Ishikawa (cell line): ENCODE results near the gene SOX6.

Source experiments
- EGR1 ChIP-seq: IDR thresholded peaks from 2 replicates; pipeline ENCODE4 v1.6.1; 2012
- EP300 ChIP-seq: IDR thresholded peaks from 2 replicates; pipeline ENCODE4 v1.6.1; 2012; ENCODE audit warnings: borderline replicate concordance
- TEAD4 ChIP-seq: IDR thresholded peaks from 2 replicates; pipeline ENCODE4 v1.6.1; 2012
- YY1 ChIP-seq: IDR thresholded peaks from 2 replicates; pipeline ENCODE4 v1.6.1; 2012; ENCODE audit warnings: low read depth

- TF ChIP-seq EP300 (no peak), EGR1 (no peak), YY1 (no peak), TEAD4 (no peak)
Observed at GRCh38 chr11:15938121-15938611, 418.2 kb downstream of the SOX6 start.
